ENCODE measurements around the gene POMGNT1. TPM values are rescaled to one million over a fixed set of nuclear protein-coding genes. Genes with fewer than 3 reads are reported as not detected.
A peak's percentile ranks its signal among the peaks of the same experiment; 100 is the strongest.

The POMGNT1 gene
- total and polyA plus RNA-seq, 2 of the 13 experiments (the other 11 are each of a cell fraction or from before 2014, with no cell fraction given), result 33.9 to 46.8 TPM

DNA sequence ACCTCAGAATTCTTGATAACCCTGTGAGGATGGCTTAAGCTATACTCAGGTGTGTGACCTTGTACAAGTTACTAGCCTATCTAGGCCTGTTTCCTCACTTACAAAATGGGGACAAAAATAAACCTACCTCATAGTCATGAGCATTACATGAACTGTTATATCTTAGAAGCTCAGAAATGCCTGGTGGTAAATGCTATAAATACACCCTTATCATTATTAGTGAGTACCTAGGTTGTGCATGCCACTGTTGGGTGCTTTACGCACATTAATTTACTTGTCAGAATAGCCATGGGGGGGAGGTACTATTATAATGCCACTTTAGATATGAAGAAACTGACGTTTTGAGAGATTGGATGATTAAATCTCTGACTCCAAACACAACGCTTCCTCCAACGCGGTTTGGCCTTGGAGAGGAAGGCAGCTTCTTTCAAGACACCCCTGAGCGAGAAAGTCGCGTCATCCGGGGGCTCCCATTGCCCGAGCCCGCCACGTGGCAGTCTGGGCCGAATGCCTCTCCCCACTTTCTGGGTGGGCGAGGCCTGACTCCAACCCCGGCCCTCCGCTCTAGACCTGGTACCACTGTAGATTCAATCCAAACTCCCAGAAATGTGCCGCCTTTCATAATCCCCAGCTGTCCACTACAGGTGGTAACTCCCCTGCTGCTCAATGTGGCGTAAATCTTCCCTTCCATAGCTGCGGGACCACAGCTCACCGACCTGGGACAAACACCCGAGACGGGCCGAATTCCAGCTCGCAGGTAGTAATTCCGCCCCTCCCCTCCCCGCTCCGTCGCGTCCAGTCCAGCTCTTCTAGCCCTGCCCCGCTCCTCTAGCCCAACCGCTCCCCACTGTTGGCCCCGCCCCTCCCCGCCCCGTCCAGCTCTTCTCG lies 48.6 kb upstream of the POMGNT1 start (continued):
- TF ChIP-seq, protein P1, sequence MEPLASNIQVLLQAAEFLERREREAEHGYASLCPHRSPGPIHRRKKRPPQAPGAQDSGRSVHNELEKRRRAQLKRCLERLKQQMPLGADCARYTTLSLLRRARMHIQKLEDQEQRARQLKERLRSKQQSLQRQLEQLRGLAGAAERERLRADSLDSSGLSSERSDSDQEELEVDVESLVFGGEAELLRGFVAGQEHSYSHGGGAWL (CRISPR knock-in tag; IDR thresholded peaks at IDR 0.05), result no peak; the same call in 1 of the 2 replicates
- peak; percentile 51 for TF ChIP-seq ZNF781 (CRISPR knock-in tag; IDR thresholded peaks at IDR 0.05; ENCODE audit: borderline replicate concordance, not compliant biosample characterization)
- TF ChIP-seq HOXA9 (CRISPR knock-in tag; IDR thresholded peaks at IDR 0.05; ENCODE audit: borderline replicate concordance), result no peak
- no peak for TF ChIP-seq ZFP1 (CRISPR knock-in tag; IDR thresholded peaks at IDR 0.05)
- no peak for TF ChIP-seq ZNF552 (CRISPR knock-in tag; IDR thresholded peaks at IDR 0.05; ENCODE audit: borderline replicate concordance)
- no peak for TF ChIP-seq ZNF292 (CRISPR knock-in tag; IDR thresholded peaks at IDR 0.05; ENCODE audit: borderline replicate concordance, low read depth)
- TF ChIP-seq FOXJ3 (CRISPR knock-in tag; IDR thresholded peaks at IDR 0.05; ENCODE audit: borderline replicate concordance), result no peak
- TF ChIP-seq KAT7 (CRISPR knock-in tag; IDR thresholded peaks at IDR 0.05; ENCODE audit: borderline replicate concordance), result no peak
- TF ChIP-seq TOPORS (CRISPR knock-in tag; IDR thresholded peaks at IDR 0.05), result no peak; the same call in 1 of the 2 replicates
- TF ChIP-seq, protein P2, sequence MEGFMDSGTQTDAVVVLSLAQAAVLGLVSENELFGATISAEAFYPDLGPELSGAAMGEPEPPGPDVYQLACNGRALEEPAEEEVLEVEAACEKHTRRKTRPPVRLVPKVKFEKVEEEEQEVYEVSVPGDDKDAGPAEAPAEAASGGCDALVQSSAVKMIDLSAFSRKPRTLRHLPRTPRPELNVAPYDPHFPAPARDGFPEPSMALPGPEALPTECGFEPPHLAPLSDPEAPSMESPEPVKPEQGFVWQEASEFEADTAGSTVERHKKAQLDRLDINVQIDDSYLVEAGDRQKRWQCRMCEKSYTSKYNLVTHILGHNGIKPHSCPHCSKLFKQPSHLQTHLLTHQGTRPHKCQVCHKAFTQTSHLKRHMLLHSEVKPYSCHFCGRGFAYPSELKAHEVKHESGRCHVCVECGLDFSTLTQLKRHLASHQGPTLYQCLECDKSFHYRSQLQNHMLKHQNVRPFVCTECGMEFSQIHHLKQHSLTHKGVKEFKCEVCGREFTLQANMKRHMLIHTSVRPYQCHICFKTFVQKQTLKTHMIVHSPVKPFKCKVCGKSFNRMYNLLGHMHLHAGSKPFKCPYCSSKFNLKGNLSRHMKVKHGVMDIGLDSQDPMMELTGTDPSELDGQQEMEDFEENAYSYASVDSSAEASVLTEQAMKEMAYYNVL (CRISPR knock-in tag; IDR thresholded peaks at IDR 0.05; ENCODE audit: borderline replicate concordance), result 0 out of 2 replicates have a peak, but pooled peaks have one; percentile 42
- TF ChIP-seq YEATS4 (CRISPR knock-in tag; IDR thresholded peaks at IDR 0.05; ENCODE audit: borderline replicate concordance), result peak; percentile 72
- TF ChIP-seq ZNF589 (CRISPR knock-in tag; conservative IDR thresholded peaks at IDR 0.05), result no peak
- TF ChIP-seq REPIN1 (CRISPR knock-in tag; IDR thresholded peaks at IDR 0.05; ENCODE audit: borderline replicate concordance, low read depth), result 0 out of 2 replicates have a peak, but pooled peaks have one; percentile 6
- TF ChIP-seq, protein P3, sequence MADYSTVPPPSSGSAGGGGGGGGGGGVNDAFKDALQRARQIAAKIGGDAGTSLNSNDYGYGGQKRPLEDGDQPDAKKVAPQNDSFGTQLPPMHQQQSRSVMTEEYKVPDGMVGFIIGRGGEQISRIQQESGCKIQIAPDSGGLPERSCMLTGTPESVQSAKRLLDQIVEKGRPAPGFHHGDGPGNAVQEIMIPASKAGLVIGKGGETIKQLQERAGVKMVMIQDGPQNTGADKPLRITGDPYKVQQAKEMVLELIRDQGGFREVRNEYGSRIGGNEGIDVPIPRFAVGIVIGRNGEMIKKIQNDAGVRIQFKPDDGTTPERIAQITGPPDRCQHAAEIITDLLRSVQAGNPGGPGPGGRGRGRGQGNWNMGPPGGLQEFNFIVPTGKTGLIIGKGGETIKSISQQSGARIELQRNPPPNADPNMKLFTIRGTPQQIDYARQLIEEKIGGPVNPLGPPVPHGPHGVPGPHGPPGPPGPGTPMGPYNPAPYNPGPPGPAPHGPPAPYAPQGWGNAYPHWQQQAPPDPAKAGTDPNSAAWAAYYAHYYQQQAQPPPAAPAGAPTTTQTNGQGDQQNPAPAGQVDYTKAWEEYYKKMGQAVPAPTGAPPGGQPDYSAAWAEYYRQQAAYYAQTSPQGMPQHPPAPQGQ (CRISPR knock-in tag; IDR thresholded peaks at IDR 0.05; ENCODE audit: borderline replicate concordance), result no peak

Measured in HepG2 (cell line).